A549 (cell line): ENCODE results near the gene RNF152. TPM values are rescaled to one million over a fixed set of nuclear protein-coding genes. Genes with fewer than 3 reads are reported as not detected.

Source experiments
- ATAC-seq, 2 experiments: fragments of 200-7000 bp in 1 of 2; fragments of >200 bp in 1 of 2; cut with Nextera tagmentation in 1 of 2; cut with Tn5 transposase in 1 of 2; 3 replicates each; pipeline versions ENCODE4 v1.8.0 to v1.9.1; 2018 to 2020; ENCODE audit warnings: mild to moderate bottlenecking in 1 of 2, moderate library complexity in 1 of 2
- CTCF ChIA-PET: fragments of 300-600 bp; sonication (Branson Sonifier 250); formaldehyde crosslinking; extraction: SDS; loops from one replicate; lab custom pipeline; 2021; ENCODE audit warnings: antibody characterized with exemption, inconsistent platforms; lab: Yijun Ruan, JAX
- POLR2A ChIA-PET: fragments of 350-600 bp; formaldehyde crosslinking; extraction: SDS; loops from one replicate; lab custom pipeline; 2021; ENCODE audit warnings: antibody characterized with exemption, inconsistent platforms; lab: Yijun Ruan, JAX
- DNase-seq, 2 experiments: peaks; one replicate each; pipeline versions ENCODE4 v3.0.0 to v3.0.0-alpha.2; 2011 to 2016; ENCODE audit warnings: low read depth in 1 of 2, low spot score in 1 of 2
- FAIRE-seq: peaks from 2 replicates; lab custom pipeline; 2011; peaks lifted over from hg19 to GRCh38; lab: Jason Lieb, UNC
- H3K27ac ChIP-seq, 2 experiments: fragments of >200 bp; sonication (Bioruptor Twin); formaldehyde crosslinking; 3 replicates each; pipeline ENCODE4 v1.5.1; 2016 to 2017
- H3K4me1 ChIP-seq: fragments of >200 bp; sonication (Bioruptor Twin); formaldehyde crosslinking; 3 replicates; pipeline ENCODE4 v1.6.1; 2016
- H3K4me2 ChIP-seq: fragments of >200 bp; sonication (Bioruptor Twin); formaldehyde crosslinking; 3 replicates; pipeline ENCODE4 v1.6.1; 2016
- H3K4me3 ChIP-seq: fragments of >200 bp; sonication (Bioruptor Twin); formaldehyde crosslinking; 3 replicates; pipeline ENCODE4 v1.5.1; 2016
- H3K9me3 ChIP-seq: fragments of >200 bp; sonication (Bioruptor Twin); formaldehyde crosslinking; 3 replicates; pipeline ENCODE4 v1.6.1; 2016
- ATOH8 ChIP-seq: fragments of 250-450 bp; sonication (Bioruptor Pico); IDR thresholded peaks from 2 replicates; pipeline ENCODE4 v1.5.0; 2020; ENCODE audit warnings: low read depth, mild to moderate bottlenecking, moderate library complexity
- CBX2 ChIP-seq: fragments of 200-600 bp; sonication (generic); IDR thresholded peaks from 2 replicates; pipeline ENCODE4 v1.6.1; 2016; ENCODE audit warnings: low read depth, mild to moderate bottlenecking, borderline replicate concordance
- EHF ChIP-seq: fragments of 250-450 bp; sonication (Bioruptor Pico); IDR thresholded peaks from 2 replicates; pipeline ENCODE4 v1.5.0; 2020; ENCODE audit warnings: mild to moderate bottlenecking
- EHMT2 ChIP-seq: fragments of 200-600 bp; sonication (generic); IDR thresholded peaks from 2 replicates; pipeline ENCODE4 v1.6.1; 2016; ENCODE audit warnings: antibody characterized with exemption, low read depth, mild to moderate bottlenecking, moderate library complexity
- EP300 ChIP-seq, 2 experiments: fragments of >200 bp; sonication (Bioruptor Twin); formaldehyde crosslinking; IDR thresholded peaks; 2 replicates in 1 of 2; 3 replicates in 1 of 2; pipeline ENCODE4 v1.6.1; 2016 to 2017
- FOSB ChIP-seq: fragments of 250-450 bp; sonication (Bioruptor Pico); IDR thresholded peaks from 2 replicates; pipeline ENCODE4 v1.5.0; 2020; ENCODE audit warnings: mild to moderate bottlenecking, moderate library complexity
- GATA3 ChIP-seq: IDR thresholded peaks from 2 replicates; pipeline ENCODE4 v1.6.1; 2012; ENCODE audit warnings: borderline replicate concordance
- HDAC2 ChIP-seq: fragments of 200-600 bp; sonication (generic); IDR thresholded peaks from 2 replicates; pipeline ENCODE4 v1.6.1; 2016
- HOXA7 ChIP-seq: fragments of 250-450 bp; sonication (Bioruptor Pico); IDR thresholded peaks from 2 replicates; pipeline ENCODE4 v1.5.0; 2020; ENCODE audit warnings: mild to moderate bottlenecking, moderate library complexity
- HOXB5 ChIP-seq: fragments of 250-450 bp; sonication (Bioruptor Pico); IDR thresholded peaks from 2 replicates; pipeline ENCODE4 v1.5.0; 2020; ENCODE audit warnings: mild to moderate bottlenecking, moderate library complexity
- JUN ChIP-seq, 2 experiments: fragments of >200 bp; sonication (Bioruptor Twin); formaldehyde crosslinking; IDR thresholded peaks; 2 replicates in 1 of 2; 3 replicates in 1 of 2; pipeline ENCODE4 v1.6.1; 2016 to 2017
- KDM1A ChIP-seq: fragments of 200-600 bp; sonication (generic); IDR thresholded peaks from 2 replicates; pipeline ENCODE4 v1.6.1; 2016; ENCODE audit warnings: low read depth, mild to moderate bottlenecking
- MAZ ChIP-seq: fragments of 150-350 bp; IDR thresholded peaks from 2 replicates; pipeline ENCODE4 v1.6.1; 2014; ENCODE audit warnings: antibody characterized with exemption, low read depth, low read length, borderline replicate concordance
- MYC ChIP-seq: IDR thresholded peaks from 2 replicates; pipeline ENCODE4 v1.6.1; 2012; ENCODE audit warnings: mild to moderate bottlenecking, inconsistent platforms, low read length, improper control_type of control experiment, borderline replicate concordance
- NPAS2 ChIP-seq: fragments of 250-450 bp; sonication (Bioruptor Pico); IDR thresholded peaks from 2 replicates; pipeline ENCODE4 v1.8.0; 2022; ENCODE audit warnings: mild to moderate bottlenecking, moderate library complexity, borderline replicate concordance
- POLR2A ChIP-seq: IDR thresholded peaks from 2 replicates; pipeline ENCODE4 v1.6.1; 2012; ENCODE audit warnings: mild to moderate bottlenecking, low read length
- POLR2AphosphoS2 ChIP-seq: conservative IDR thresholded peaks from 2 replicates; pipeline ENCODE4 v1.6.1; 2012; ENCODE audit warnings: low read length, improper control_type of control experiment, inconsistent platforms
- RAD21 ChIP-seq, 2 experiments: fragments of >200 bp in 1 of 2; sonication (Bioruptor Twin) in 1 of 2; formaldehyde crosslinking in 1 of 2; IDR thresholded peaks in 1 of 2; conservative IDR thresholded peaks in 1 of 2; 2 replicates in 1 of 2; 3 replicates in 1 of 2; pipeline ENCODE4 v1.6.1; 2012 to 2018; ENCODE audit warnings: inconsistent platforms in 1 of 2
- RCOR1 ChIP-seq: fragments of 150-350 bp; IDR thresholded peaks from 2 replicates; pipeline ENCODE4 v1.6.1; 2014; ENCODE audit warnings: antibody characterized with exemption, low read length, low read depth
- RFX5 ChIP-seq: fragments of 450-650 bp; IDR thresholded peaks from 2 replicates; pipeline ENCODE4 v1.7.1; 2014; ENCODE audit warnings: antibody characterized with exemption, mild to moderate bottlenecking, moderate library complexity
- SMC3 ChIP-seq: fragments of >200 bp; sonication (Bioruptor Twin); formaldehyde crosslinking; IDR thresholded peaks from 3 replicates; pipeline ENCODE4 v1.6.1; 2018; ENCODE audit warnings: inconsistent platforms
- ZC3H11A ChIP-seq: fragments of 450-650 bp; IDR thresholded peaks from 2 replicates; pipeline ENCODE4 v1.6.1; 2014; ENCODE audit warnings: antibody characterized with exemption, mild to moderate bottlenecking
- WGBS: methylation state at CpG from one replicate; pipeline ENCODE4 v1.1.6; 2017; ENCODE audit errors: missing lambda C conversion rate; 5-methylcytosine and 5-hydroxymethylcytosine counted together
- polyA plus RNA-seq, 4 experiments: library from polyadenylated mRNA; depleted of rRNA in 3 of 4; stranded (reverse); fragments of >200 nt; fragmentation: RNase III in 1 of 4; extraction: RNeasy Plus Mini Kit Qiagen cat#74134 plus additional on column Dnase treatment in 1 of 4; gene quantifications; 2 replicates in 3 of 4; 3 replicates in 1 of 4; pipeline ENCODE4 v1.2.3, GENCODE V29; 2011 to 2017
- TF ChIP-seq, protein P1 (sequence below): IDR thresholded peaks from 2 replicates; pipeline ENCODE4 v1.6.1; 2012
- TF ChIP-seq, protein P2 (sequence below): fragments of 150-350 bp; IDR thresholded peaks from 2 replicates; pipeline ENCODE4 v1.6.1; 2014; ENCODE audit warnings: low read depth, mild to moderate bottlenecking, low read length
- TF ChIP-seq, protein P3 (sequence below): fragments of 450-650 bp; IDR thresholded peaks from 2 replicates; pipeline ENCODE4 v1.6.1; 2014; ENCODE audit warnings: antibody characterized with exemption
- TF ChIP-seq, protein P4 (sequence below): IDR thresholded peaks from 2 replicates; pipeline ENCODE4 v1.6.1; 2012; ENCODE audit warnings: low read depth, borderline replicate concordance

Gene RNF152
- polyA plus RNA-seq, 2 of the 4 experiments (the other 2 are of a cell fraction), result 0.12 TPM; not detected in 1

GRCh38 chr18:61770279-61770678 is 122.5 kb downstream of the RNF152 start:
- no peaks in the 10 kb centered on the region for H3K9me3 ChIP-seq
- ATAC-seq (no peak), DNase-seq (no peak), FAIRE-seq (no peak)
- H3K4me3 ChIP-seq, result no peak overlapping the region
- CTCF ChIA-PET, result no interaction called here
- H3K4me2 ChIP-seq, result no peak overlapping the region
- 43% methylated on average over 3 of the region's 3 CpGs for WGBS
- H3K27ac ChIP-seq, result no peak overlapping the region
- POLR2A ChIA-PET, result interaction anchor here (0.6 kb wide), 1 partner anchor 164 kb away, joined by 4 read pairs; no protein-coding TSS in a partner anchor
- TF ChIP-seq SMC3, result no peak
- TF ChIP-seq, protein P1, sequence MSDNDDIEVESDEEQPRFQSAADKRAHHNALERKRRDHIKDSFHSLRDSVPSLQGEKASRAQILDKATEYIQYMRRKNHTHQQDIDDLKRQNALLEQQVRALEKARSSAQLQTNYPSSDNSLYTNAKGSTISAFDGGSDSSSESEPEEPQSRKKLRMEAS, result no peak
- TF ChIP-seq ZC3H11A, result no peak
- TF ChIP-seq HOXA7 (CRISPR knock-in tag), result no peak
- TF ChIP-seq RFX5, result no peak
- TF ChIP-seq EP300 (IDR thresholded peaks at IDR 0.05), result no peak
- no peak for TF ChIP-seq RAD21 (conservative IDR thresholded peaks at IDR 0.05 in 1 of 2, IDR thresholded peaks at IDR 0.05 in 1 of 2)
- TF ChIP-seq MYC, result no peak
- no peak for TF ChIP-seq JUN (IDR thresholded peaks at IDR 0.05)
- TF ChIP-seq RCOR1, result no peak
- TF ChIP-seq KDM1A, result no peak
- TF ChIP-seq, protein P2, sequence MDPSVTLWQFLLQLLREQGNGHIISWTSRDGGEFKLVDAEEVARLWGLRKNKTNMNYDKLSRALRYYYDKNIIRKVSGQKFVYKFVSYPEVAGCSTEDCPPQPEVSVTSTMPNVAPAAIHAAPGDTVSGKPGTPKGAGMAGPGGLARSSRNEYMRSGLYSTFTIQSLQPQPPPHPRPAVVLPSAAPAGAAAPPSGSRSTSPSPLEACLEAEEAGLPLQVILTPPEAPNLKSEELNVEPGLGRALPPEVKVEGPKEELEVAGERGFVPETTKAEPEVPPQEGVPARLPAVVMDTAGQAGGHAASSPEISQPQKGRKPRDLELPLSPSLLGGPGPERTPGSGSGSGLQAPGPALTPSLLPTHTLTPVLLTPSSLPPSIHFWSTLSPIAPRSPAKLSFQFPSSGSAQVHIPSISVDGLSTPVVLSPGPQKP, result no peak
- TF ChIP-seq FOSB (CRISPR knock-in tag), result no peak
- TF ChIP-seq, protein P3, sequence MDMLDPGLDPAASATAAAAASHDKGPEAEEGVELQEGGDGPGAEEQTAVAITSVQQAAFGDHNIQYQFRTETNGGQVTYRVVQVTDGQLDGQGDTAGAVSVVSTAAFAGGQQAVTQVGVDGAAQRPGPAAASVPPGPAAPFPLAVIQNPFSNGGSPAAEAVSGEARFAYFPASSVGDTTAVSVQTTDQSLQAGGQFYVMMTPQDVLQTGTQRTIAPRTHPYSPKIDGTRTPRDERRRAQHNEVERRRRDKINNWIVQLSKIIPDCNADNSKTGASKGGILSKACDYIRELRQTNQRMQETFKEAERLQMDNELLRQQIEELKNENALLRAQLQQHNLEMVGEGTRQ, result no peak
- TF ChIP-seq ATOH8 (CRISPR knock-in tag), result no peak
- TF ChIP-seq EHMT2, result no peak
- TF ChIP-seq POLR2AphosphoS2, result no peak
- no peaks in the 10 kb centered on the region for H3K4me1 ChIP-seq

GRCh38 chr18:61766266-61766884 is 126.4 kb downstream of the RNF152 start:
- ChIA-PET POLR2A (no interaction called here), CTCF (no interaction called here)
- 45% methylated on average over 2 of the region's 2 CpGs for WGBS
- TF ChIP-seq POLR2A, result no peak
- no peak for TF ChIP-seq NPAS2
- TF ChIP-seq JUN (IDR thresholded peaks at IDR 0.05), result no peak
- TF ChIP-seq HDAC2, result no peak
- TF ChIP-seq, protein P2, result no peak
- no peak for TF ChIP-seq HOXB5 (CRISPR knock-in tag)
- TF ChIP-seq, protein P4, sequence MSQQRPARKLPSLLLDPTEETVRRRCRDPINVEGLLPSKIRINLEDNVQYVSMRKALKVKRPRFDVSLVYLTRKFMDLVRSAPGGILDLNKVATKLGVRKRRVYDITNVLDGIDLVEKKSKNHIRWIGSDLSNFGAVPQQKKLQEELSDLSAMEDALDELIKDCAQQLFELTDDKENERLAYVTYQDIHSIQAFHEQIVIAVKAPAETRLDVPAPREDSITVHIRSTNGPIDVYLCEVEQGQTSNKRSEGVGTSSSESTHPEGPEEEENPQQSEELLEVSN, result no peak
- TF ChIP-seq CBX2, result no peak
- TF ChIP-seq SMC3, result no peak
- no peak for TF ChIP-seq GATA3
- no peak for TF ChIP-seq EHF (CRISPR knock-in tag)
- no peak for TF ChIP-seq MAZ
- Histone ChIP-seq H3K4me1 (no peaks in the 10 kb centered on the region), H3K9me3 (no peaks in the 10 kb centered on the region), H3K27ac (no peak overlapping the region), H3K4me3 (no peak overlapping the region), H3K4me2 (no peak overlapping the region)
- DNase-seq, result no peak
- no peak for ATAC-seq
- FAIRE-seq, result no peak
